ENCODE results near the gene CPED1. TPM values are rescaled to one million over a fixed set of nuclear protein-coding genes. Genes with fewer than 3 reads are reported as not detected.
"Not testable (repeated sequence)": the region's sequence is repeated elsewhere in the genome, so short reads cannot be mapped to it uniquely, and the experiment has no call there.

CPED1 gene
- total RNA-seq, 1 donor from 2014 or later, result 27.3 TPM

DNA sequence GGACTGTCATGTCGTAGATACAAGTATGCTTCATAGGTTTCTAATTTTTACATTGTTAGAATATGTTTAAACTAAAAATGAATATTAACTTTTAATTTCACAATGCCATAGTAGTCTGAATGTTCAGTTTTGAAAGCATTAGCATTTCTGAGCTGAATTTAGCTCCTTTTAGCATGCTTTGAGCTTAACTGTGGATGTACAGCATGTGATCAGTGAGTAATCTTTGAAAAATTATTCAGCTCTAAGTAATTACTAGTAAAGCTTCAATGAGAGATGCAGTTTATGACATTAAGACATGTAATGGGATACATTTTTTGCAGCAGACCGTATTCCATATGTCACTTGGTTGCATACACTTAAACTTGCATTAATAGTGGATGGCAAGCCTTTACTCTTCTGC lies 226.1 kb downstream of the CPED1 start:
- Histone ChIP-seq H3K27me3 (no peaks in the 10 kb centered on the region), H3K4me3 (no peak overlapping the region), H3K27ac (no peak overlapping the region), H3K9me3 (no peaks in the 10 kb centered on the region), H3K4me1 (no peaks in the 10 kb centered on the region), H3K36me3 (no peaks in the 10 kb centered on the region)
- intact Hi-C loops (cut with DNase I), result loop anchor here (5.0 kb wide), 1 partner anchor 223 kb away; no protein-coding TSS in a partner anchor
- no peak for TF ChIP-seq POLR2A (IDR thresholded peaks at IDR 0.05)
- no peak for TF ChIP-seq CTCF (IDR thresholded peaks at IDR 0.05)
- TF ChIP-seq POLR2AphosphoS5 (IDR thresholded peaks at IDR 0.05; ENCODE audit: insufficient read depth in 1 of 2, low read depth in 1 of 2), result no peak
- DNase-seq (ENCODE audit: extremely low spot score in 2 of 2), result no peak

- no peaks in the 10 kb centered on the region for H3K4me1 ChIP-seq
- H3K9me3 ChIP-seq, result no peaks in the 10 kb centered on the region
- intact Hi-C loops (cut with DNase I), result no loop called here
- DNase-seq (ENCODE audit: extremely low spot score in 2 of 2), result no peak
- H3K4me3 ChIP-seq, result no peak overlapping the region
- no peaks in the 10 kb centered on the region for H3K36me3 ChIP-seq
- TF ChIP-seq POLR2A (IDR thresholded peaks at IDR 0.05) (no peak), CTCF (IDR thresholded peaks at IDR 0.05) (no peak), POLR2AphosphoS5 (IDR thresholded peaks at IDR 0.05; ENCODE audit: insufficient read depth in 1 of 2, low read depth in 1 of 2) (no peak)
- no peak overlapping the region for H3K27ac ChIP-seq
- no peaks in the 10 kb centered on the region for H3K27me3 ChIP-seq
Observed at GRCh38 chr7:121219026-121219425, 230.5 kb downstream of the CPED1 start.

DNA sequence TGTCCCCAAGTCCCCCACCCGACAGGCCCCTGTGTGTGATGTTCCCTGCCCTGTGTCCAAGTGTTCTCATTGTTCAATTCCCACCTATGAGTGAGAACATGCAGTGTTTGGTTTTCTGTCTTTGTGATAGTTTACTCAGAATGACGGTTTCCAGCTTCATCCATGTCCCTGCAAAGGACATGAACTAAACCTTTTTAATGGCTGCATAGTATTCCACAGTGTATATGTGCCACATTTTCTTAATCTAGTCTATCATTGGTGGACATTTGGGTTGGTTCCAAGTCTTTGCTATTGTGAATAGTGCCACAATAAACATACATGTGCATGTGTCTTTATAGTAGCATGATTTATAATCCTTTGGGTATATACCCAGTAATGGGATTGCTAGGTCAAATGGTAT lies 232.6 kb downstream of the CPED1 start:
- H3K4me1 ChIP-seq; H3K27me3 ChIP-seq; H3K9me3 ChIP-seq; H3K36me3 ChIP-seq; H3K4me3 ChIP-seq; intact Hi-C loops (cut with DNase I); H3K27ac ChIP-seq; DNase-seq (ENCODE audit: extremely low spot score in 2 of 2): not testable (repeated sequence)

GRCh38 chr7:121228779-121229178 lies 240.3 kb downstream of the CPED1 start:
- H3K4me1 ChIP-seq, result no peaks in the 10 kb centered on the region
- TF ChIP-seq POLR2AphosphoS5 (IDR thresholded peaks at IDR 0.05; ENCODE audit: insufficient read depth in 1 of 2, low read depth in 1 of 2) (no peak), CTCF (IDR thresholded peaks at IDR 0.05) (no peak), POLR2A (IDR thresholded peaks at IDR 0.05) (no peak)
- H3K4me3 ChIP-seq, result no peak overlapping the region
- no peaks in the 10 kb centered on the region for H3K9me3 ChIP-seq
- H3K36me3 ChIP-seq, result no peaks in the 10 kb centered on the region
- intact Hi-C loops (cut with DNase I), result no loop called here
- H3K27me3 ChIP-seq, result no peaks in the 10 kb centered on the region
- no peak for DNase-seq (ENCODE audit: extremely low spot score in 2 of 2)
- H3K27ac ChIP-seq, result no peak overlapping the region

GRCh38 chr7:121235201-121235600 lies 246.7 kb downstream of the CPED1 start:
- Histone ChIP-seq H3K9me3 (no peaks in the 10 kb centered on the region), H3K27me3 (no peaks in the 10 kb centered on the region), H3K27ac (no peak overlapping the region), H3K36me3 (no peaks in the 10 kb centered on the region), H3K4me3 (no peak overlapping the region), H3K4me1 (no peaks in the 10 kb centered on the region)
- TF ChIP-seq POLR2A (IDR thresholded peaks at IDR 0.05) (no peak), CTCF (IDR thresholded peaks at IDR 0.05) (no peak), POLR2AphosphoS5 (IDR thresholded peaks at IDR 0.05; ENCODE audit: insufficient read depth in 1 of 2, low read depth in 1 of 2) (no peak)
- intact Hi-C loops (cut with DNase I), result no loop called here
- DNase-seq (ENCODE audit: extremely low spot score in 2 of 2), result no peak

- TF ChIP-seq CTCF (IDR thresholded peaks at IDR 0.05) (no peak), POLR2A (IDR thresholded peaks at IDR 0.05) (no peak), POLR2AphosphoS5 (IDR thresholded peaks at IDR 0.05; ENCODE audit: insufficient read depth in 1 of 2, low read depth in 1 of 2) (no peak)
- no peaks in the 10 kb centered on the region for H3K4me1 ChIP-seq
- intact Hi-C loops (cut with DNase I), result no loop called here
- DNase-seq (ENCODE audit: extremely low spot score in 2 of 2), result no peak
- no peak overlapping the region for H3K27ac ChIP-seq
- H3K4me3 ChIP-seq, result no peak overlapping the region
- no peaks in the 10 kb centered on the region for H3K9me3 ChIP-seq
- no peaks in the 10 kb centered on the region for H3K36me3 ChIP-seq
- H3K27me3 ChIP-seq, result no peaks in the 10 kb centered on the region
Observed at GRCh38 chr7:121237601-121238000, 249.1 kb downstream of the CPED1 start.

Measured in vagina (tissue), 2 donors.